Activated T-cell treated with anti-CD3 and anti-CD28 coated beads for 48 hours (primary cell): ENCODE measurements around the gene SOX10.

Experiments
- DNase-seq: peaks from one replicate; pipeline ENCODE4 v3.0.0-alpha.2; 2020; ENCODE audit warnings: low read depth

Gene SOX10

GRCh38 chr22:37983860-37984791 is at the start of gene SOX10:
Gene SOX10 (minus strand): TSS chr22:37984555. CDS start chr22:37983784, 771 bp downstream.
- no peak for DNase-seq

- no peak for DNase-seq
Observed at GRCh38 chr22:38033522-38034277, 49.3 kb upstream of the SOX10 start.

GRCh38 chr22:38032681-38033521 is 48.5 kb upstream of the SOX10 start:
- DNase-seq, result no peak

GRCh38 chr22:38031491-38031890 is 47.1 kb upstream of the SOX10 start:
- DNase-seq, result no peak

- DNase-seq, result no peak
Observed at GRCh38 chr22:38030311-38031133, 46.2 kb upstream of the SOX10 start.

GRCh38 chr22:38029901-38030300 is 45.5 kb upstream of the SOX10 start:
- no peak for DNase-seq

- DNase-seq, result no peak
Observed at GRCh38 chr22:38029370-38029769, 45.0 kb upstream of the SOX10 start.

DNA sequence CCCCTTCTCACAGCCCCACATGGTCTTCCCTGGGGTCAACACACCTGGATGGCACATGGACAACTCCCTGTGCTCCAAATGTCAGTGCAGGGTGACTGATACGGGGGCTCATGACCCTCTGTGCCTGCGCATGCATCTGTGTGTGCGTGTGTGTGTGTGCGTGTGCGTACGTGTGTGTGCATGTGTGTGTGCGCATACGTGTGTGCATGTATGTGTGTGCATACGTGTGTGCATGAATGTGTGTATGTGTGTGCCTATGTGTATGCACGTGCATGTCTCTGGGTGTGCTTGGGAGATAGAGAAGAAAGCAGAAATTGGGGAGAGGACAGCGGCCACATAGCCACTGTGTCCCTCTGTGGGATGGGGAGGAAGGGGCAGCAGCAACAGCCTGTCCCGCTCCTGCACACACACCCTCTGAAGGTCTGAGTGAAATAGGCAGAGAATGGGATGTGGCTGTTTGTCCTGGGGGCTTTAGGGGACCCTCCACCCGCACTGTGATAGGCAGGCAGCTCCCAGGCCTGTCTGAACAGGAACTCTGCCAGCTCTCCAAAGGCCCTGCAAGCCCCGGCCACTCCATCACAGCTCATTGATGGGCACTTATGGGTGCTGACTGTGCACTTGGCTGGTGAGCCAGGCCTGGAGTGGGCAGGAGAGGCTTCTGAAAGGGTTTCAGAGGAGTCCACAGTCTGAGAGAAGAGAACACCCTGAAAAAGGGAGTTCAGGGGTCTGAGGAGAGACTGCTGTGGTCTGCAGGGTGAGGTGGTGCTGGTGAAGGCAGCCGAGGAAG is 44.2 kb upstream of the SOX10 start:
- no peak for DNase-seq

DNA sequence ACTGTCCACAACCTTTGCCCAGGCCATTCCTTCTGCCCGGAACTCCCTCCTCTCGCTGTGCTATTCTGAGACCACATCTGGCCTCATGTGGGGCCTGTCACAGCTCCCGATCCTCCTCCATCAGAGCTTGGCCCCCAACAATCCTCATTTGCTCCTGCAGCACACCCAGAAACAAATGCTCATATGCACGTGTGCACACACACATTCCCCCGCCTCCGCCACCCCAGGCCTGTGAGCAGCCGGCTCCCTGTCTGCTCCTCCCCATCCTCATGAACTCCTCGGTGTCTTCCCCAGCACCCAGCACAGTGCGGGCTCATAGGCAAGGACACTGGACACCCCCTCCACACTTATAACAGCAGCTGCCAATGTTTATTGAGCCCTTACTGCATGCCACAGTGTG is 43.1 kb upstream of the SOX10 start:
- DNase-seq, result no peak

- DNase-seq, result no peak
Observed at GRCh38 chr22:38026130-38027111, 42.1 kb upstream of the SOX10 start.

DNA sequence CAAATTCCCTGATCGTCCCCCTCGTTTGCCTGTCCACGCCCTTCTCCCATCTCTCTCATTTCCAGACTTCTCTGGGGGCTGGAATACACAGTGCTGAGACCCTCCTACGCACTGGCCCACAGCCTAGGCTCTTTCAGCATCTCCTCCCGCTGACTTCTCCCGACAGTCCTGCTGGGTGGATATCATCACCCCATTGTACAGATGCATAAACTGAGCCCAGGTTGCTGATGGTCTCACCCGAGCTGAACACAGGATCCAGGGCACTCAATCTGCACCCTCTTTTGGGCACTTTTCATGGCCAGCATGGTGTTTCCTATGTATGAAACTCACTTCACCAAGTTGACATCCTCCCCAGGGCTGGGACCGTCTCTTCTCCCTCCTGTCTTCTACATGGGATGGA is 41.2 kb upstream of the SOX10 start:
- no peak for DNase-seq

DNA sequence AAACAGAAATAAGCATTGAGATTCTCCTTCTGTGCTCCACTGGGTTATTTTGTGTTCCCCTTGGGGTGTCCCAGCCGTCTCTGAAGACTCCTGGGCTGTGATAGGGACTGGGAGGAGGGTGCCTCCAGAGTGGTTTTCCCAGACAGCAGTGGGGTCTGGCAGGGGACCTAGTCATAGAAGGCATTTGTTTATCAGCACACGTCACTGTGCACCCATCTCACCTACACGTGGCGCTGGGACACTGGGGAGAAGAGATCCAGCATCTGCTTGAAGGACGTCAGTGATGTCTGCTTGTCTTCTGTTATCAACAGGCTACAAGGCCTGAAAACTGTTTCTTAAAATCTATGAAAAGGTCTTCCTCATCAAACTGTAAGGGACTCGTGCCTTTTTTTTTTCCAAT is 38.7 kb upstream of the SOX10 start:
- DNase-seq, result no peak

- no peak for DNase-seq
Observed at GRCh38 chr22:38021206-38021605, 36.9 kb upstream of the SOX10 start.

GRCh38 chr22:38018938-38019827 is 34.8 kb upstream of the SOX10 start:
- DNase-seq, result no peak

DNA sequence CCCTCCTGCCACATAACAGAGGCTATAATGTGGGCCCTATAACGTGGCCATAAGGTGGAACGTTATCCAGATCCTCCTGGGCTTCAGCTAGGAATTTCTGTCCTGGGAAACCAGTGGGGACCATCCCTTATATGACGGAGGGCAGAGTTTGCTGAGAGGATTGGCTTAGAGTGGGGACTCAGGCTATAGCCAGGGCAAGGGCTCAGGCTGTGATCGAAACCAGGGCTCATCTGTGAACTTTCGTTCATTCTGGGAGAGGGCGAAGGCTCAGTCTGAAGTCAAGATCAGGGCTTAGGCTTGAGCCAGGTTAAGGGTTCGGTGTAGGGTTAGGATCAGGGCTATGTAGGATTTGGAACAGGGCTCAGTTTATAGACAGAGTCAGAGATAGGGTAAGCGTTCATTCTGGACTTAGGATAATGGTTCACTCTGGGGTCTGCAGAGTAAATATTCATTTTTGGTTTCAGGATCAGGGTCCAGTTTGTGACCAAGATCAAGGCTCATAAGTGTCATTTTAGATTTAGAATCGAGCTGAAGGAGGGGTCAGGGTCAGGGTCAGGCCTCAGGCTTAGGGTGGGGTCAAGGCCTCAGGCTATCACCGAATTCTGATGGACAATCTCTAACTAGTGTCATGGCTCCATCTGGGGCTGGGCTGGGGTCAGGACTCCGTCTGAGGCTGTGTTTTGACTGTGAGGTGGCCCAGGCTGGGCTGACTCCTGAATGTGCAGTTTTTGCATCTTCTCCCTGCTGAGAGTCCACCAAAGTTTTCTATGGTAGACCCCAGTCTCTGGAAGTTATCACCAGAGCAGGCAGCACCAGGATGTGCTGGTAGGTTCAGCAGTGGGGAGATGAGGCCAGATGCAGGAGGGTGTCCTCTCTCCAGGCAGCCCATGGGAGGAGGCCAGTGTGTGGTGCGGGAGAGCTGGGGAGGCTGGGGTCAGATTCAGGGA is 33.9 kb upstream of the SOX10 start:
- DNase-seq, result no peak

- DNase-seq, result no peak
Observed at GRCh38 chr22:38017272-38017920, 33.0 kb upstream of the SOX10 start.
